Measurements from ENCODE around the gene C5orf15.

DNA sequence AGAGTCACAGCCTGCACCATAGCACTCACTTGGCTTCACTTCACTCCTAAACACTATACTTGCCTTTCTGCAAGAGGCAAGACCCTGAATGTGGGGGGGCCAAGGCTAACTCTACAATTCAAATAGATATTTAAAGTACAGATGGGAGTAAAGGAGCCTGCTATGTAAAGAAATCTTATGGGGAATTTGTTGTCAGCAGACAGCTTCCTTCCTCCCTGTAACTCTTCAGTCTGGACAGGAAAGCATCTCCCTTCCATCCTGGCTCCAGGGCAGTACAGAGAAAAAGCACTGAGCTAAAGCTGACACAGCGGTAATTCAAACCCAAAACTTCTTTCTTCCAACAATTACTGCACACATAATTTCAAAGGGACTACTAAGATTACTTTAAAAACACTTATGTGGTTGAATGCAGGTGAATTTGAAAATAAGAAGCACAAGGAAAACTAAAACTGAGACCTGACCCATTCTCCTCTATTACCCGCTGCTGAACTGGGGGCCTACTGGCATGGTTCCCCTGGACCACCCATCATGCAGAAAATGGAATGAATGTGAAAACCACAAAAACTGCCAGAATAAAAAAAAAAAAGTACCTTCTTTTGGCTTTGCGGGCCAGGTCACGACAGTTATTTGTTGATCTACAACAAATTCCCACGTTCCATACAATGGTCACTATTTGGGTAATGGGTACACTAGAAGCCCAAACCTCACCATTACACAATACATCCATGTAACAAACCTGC, 22.9 kb upstream of the C5orf15 start:
- TF ChIP-seq CTCF (IDR thresholded peaks at IDR 0.05; ENCODE audit: low read depth, low read length, missing input control) (no peak), GABPA (IDR thresholded peaks at IDR 0.05 in 1 of 2, conservative IDR thresholded peaks at IDR 0.05 in 1 of 2) (no peak), FOXA1 (IDR thresholded peaks at IDR 0.05) (no peak), TAF1 (conservative IDR thresholded peaks at IDR 0.05) (no peak), SP1 (IDR thresholded peaks at IDR 0.05) (no peak), YY1 (IDR thresholded peaks at IDR 0.05) (no peak), RAD21 (IDR thresholded peaks at IDR 0.05) (no peak), HNF4G (IDR thresholded peaks at IDR 0.05) (no peak), MAX (IDR thresholded peaks at IDR 0.05) (no peak), ATF3 (IDR thresholded peaks at IDR 0.05) (no peak), JUND (IDR thresholded peaks at IDR 0.05) (no peak), RXRA (IDR thresholded peaks at IDR 0.05) (no peak), EGR1 (IDR thresholded peaks at IDR 0.05; ENCODE audit: low read depth in 2 of 2) (no peak)
- TF ChIP-seq, protein P1, sequence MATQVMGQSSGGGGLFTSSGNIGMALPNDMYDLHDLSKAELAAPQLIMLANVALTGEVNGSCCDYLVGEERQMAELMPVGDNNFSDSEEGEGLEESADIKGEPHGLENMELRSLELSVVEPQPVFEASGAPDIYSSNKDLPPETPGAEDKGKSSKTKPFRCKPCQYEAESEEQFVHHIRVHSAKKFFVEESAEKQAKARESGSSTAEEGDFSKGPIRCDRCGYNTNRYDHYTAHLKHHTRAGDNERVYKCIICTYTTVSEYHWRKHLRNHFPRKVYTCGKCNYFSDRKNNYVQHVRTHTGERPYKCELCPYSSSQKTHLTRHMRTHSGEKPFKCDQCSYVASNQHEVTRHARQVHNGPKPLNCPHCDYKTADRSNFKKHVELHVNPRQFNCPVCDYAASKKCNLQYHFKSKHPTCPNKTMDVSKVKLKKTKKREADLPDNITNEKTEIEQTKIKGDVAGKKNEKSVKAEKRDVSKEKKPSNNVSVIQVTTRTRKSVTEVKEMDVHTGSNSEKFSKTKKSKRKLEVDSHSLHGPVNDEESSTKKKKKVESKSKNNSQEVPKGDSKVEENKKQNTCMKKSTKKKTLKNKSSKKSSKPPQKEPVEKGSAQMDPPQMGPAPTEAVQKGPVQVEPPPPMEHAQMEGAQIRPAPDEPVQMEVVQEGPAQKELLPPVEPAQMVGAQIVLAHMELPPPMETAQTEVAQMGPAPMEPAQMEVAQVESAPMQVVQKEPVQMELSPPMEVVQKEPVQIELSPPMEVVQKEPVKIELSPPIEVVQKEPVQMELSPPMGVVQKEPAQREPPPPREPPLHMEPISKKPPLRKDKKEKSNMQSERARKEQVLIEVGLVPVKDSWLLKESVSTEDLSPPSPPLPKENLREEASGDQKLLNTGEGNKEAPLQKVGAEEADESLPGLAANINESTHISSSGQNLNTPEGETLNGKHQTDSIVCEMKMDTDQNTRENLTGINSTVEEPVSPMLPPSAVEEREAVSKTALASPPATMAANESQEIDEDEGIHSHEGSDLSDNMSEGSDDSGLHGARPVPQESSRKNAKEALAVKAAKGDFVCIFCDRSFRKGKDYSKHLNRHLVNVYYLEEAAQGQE (IDR thresholded peaks at IDR 0.05), result no peak
